A673 (cell line): ENCODE measurements around the gene PNPLA2. TPM values are rescaled to one million over a fixed set of nuclear protein-coding genes. Genes with fewer than 3 reads are reported as not detected.

Experiments
- BruUV-seq: library from RNA; stranded (reverse); fragments of 400-500 nt; replicated peaks from 2 replicates; lab custom pipeline; 2021; lab: Mats Ljungman, UMichigan
- CTCF ChIA-PET: fragments of 300-600 bp; sonication (Branson Sonifier 250); formaldehyde crosslinking; loops from one replicate; lab custom pipeline; 2022; ENCODE audit warnings: antibody characterized with exemption; lab: Charles Lee
- POLR2A ChIA-PET: fragments of 300-600 bp; sonication (Branson Sonifier 250); formaldehyde crosslinking; loops from one replicate; lab custom pipeline; 2022; ENCODE audit warnings: antibody characterized with exemption; ENCODE audit not compliant: low non-redundant PET; lab: Charles Lee
- DNase-seq: peaks from one replicate; pipeline ENCODE4 v3.0.0-alpha.2; 2015; ENCODE audit warnings: low spot score
- H3K27ac ChIP-seq: fragments of 200-600 bp; sonication (generic); 2 replicates; pipeline ENCODE4 v1.5.1; 2016; ENCODE audit warnings: mixed run types, low read depth, mild to moderate bottlenecking, mixed read lengths, antibody characterized with exemption, low read length; ENCODE audit not compliant: poor library complexity, severe bottlenecking
- H3K27me3 ChIP-seq: fragments of 200-600 bp; sonication (generic); replicated peaks from 2 replicates; pipeline ENCODE4 v1.6.1; 2017; ENCODE audit warnings: mixed run types, low read depth, mild to moderate bottlenecking, mixed read lengths, antibody characterized with exemption, low read length; ENCODE audit not compliant: insufficient read depth, poor library complexity
- H3K36me3 ChIP-seq: fragments of 200-600 bp; sonication (generic); 2 replicates; pipeline ENCODE4 v1.6.1; 2016; ENCODE audit warnings: mixed run types, mild to moderate bottlenecking, mixed read lengths, antibody characterized with exemption, low read length; ENCODE audit not compliant: insufficient read depth, poor library complexity, severe bottlenecking
- H3K4me1 ChIP-seq: fragments of 200-600 bp; sonication (generic); 2 replicates; pipeline ENCODE4 v1.6.1; 2017; ENCODE audit warnings: mixed run types, mild to moderate bottlenecking, mixed read lengths, antibody characterized with exemption, low read length; ENCODE audit not compliant: insufficient read depth, poor library complexity, severe bottlenecking
- H3K4me3 ChIP-seq: fragments of 200-600 bp; sonication (generic); 2 replicates; pipeline ENCODE4 v1.5.1; 2016; ENCODE audit warnings: low read depth, mixed run types, mild to moderate bottlenecking, mixed read lengths, low read length; ENCODE audit not compliant: poor library complexity, severe bottlenecking
- H3K9me3 ChIP-seq: fragments of 200-600 bp; sonication (generic); 2 replicates; pipeline ENCODE4 v1.6.1; 2016; ENCODE audit warnings: mixed run types, low read depth, mild to moderate bottlenecking, mixed read lengths, antibody characterized with exemption, low read length; ENCODE audit not compliant: poor library complexity, severe bottlenecking
- EZH2 ChIP-seq: fragments of 200-600 bp; sonication (generic); IDR thresholded peaks from 2 replicates; pipeline ENCODE4 v1.6.1; 2017; ENCODE audit warnings: borderline replicate concordance, low read depth, mild to moderate bottlenecking, mixed read lengths, antibody characterized with exemption, low read length; ENCODE audit not compliant: poor library complexity, severe bottlenecking
- intact Hi-C: fragments of 100-400 bp; cut with micrococcal nuclease; formaldehyde crosslinking; loops from one replicate; pipeline ENCODE4 v1.10.0; 2022; ENCODE audit not compliant: unreplicated experiment
- total RNA-seq: library from RNA; stranded (reverse); gene quantifications from 2 replicates; pipeline ENCODE4 v1.2.3, GENCODE V29; 2021
- TF ChIP-seq, protein P1 (sequence below): fragments of 300-800, 200-600 bp; sonication (generic); conservative IDR thresholded peaks from 2 replicates; pipeline ENCODE4 v1.5.1; 2017; ENCODE audit warnings: low read depth, mild to moderate bottlenecking, antibody characterized with exemption, low read length, moderate library complexity, mixed read lengths

The PNPLA2 gene
- total RNA-seq, 1 experiment from 2014 or later = 45.4 TPM

DNA sequence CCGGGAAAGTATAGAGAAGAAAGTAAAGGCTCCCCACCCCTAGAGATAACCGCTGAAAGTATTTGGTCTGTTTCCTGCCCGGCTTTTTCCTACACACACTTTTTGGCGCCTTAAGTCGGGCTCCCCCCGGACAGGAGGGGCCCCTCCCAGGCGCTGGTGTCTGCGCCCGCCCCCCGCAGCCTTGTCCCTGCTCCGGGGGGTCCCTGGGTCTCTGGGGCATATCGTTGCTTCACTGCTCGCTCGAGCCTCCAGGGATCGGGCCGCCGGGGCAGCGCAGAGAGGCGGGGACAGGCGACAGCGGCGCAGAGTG is 8.1 kb downstream of the PNPLA2 start:
- BruUV-seq = no TSS peak
- Histone ChIP-seq H3K4me3 (peak overlapping the region; percentile 35), H3K4me1 (peaks cover 18% of the 10 kb centered on the region), H3K27me3 (no peaks in the 10 kb centered on the region), H3K27ac (no peak overlapping the region), H3K9me3 (no peaks in the 10 kb centered on the region), H3K36me3 (peaks cover 4% of the 10 kb centered on the region)
- TF ChIP-seq EZH2 = no peak
- TF ChIP-seq, protein P1, sequence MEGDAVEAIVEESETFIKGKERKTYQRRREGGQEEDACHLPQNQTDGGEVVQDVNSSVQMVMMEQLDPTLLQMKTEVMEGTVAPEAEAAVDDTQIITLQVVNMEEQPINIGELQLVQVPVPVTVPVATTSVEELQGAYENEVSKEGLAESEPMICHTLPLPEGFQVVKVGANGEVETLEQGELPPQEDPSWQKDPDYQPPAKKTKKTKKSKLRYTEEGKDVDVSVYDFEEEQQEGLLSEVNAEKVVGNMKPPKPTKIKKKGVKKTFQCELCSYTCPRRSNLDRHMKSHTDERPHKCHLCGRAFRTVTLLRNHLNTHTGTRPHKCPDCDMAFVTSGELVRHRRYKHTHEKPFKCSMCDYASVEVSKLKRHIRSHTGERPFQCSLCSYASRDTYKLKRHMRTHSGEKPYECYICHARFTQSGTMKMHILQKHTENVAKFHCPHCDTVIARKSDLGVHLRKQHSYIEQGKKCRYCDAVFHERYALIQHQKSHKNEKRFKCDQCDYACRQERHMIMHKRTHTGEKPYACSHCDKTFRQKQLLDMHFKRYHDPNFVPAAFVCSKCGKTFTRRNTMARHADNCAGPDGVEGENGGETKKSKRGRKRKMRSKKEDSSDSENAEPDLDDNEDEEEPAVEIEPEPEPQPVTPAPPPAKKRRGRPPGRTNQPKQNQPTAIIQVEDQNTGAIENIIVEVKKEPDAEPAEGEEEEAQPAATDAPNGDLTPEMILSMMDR = no peak
- intact Hi-C loops = no loop called here
- POLR2A ChIA-PET = no interaction called here
- CTCF ChIA-PET = no interaction called here
- DNase-seq = no peak

DNA sequence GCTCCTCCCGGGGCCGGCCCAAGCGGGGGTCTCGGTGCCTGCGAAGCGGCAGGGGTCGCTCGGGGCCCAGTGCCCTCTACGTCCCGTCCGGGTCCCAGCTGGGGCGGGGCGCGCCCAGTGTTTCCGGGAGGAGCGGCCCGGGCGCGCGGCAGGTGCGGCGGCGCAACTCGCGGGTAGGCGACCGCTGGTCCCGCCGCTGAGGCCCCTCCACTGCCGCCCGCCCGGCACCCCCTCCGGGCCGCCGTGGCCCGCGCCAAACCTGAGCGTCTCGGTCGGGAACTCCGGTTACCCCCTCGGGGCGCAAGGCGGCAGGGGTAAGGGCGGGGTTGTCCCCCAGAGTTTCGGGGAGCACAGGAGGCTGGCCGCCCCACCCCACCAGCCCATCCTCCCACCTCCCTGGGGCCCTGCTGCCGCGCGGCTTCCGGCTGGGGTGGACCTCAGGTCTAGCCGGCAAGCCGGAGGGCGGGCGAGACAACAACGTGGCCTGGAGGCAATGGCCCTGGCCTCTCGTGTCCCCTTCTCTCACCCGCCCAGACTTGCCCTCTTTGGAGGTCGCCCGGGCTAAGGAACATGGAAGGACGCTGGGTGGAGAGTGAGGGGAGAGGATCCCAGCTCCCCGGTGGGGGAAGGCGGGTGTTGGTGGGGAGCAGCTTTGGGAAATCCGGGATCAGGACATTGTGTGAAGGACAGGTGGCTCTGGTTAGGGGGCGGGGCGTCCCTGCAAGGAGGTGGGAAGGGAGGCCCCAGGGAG is 8.6 kb downstream of the PNPLA2 start:
- TF ChIP-seq, protein P1 = no peak
- no peak for TF ChIP-seq EZH2
- intact Hi-C loops = no loop called here
- BruUV-seq = no TSS peak
- POLR2A ChIA-PET = no interaction called here
- no peak for DNase-seq
- CTCF ChIA-PET = no interaction called here
- H3K27ac ChIP-seq = no peak overlapping the region
- no peaks in the 10 kb centered on the region for H3K9me3 ChIP-seq
- H3K4me3 ChIP-seq = peak overlapping the region; percentile 35
- H3K27me3 ChIP-seq = no peaks in the 10 kb centered on the region
- peaks cover 4% of the 10 kb centered on the region for H3K36me3 ChIP-seq
- H3K4me1 ChIP-seq = peaks cover 23% of the 10 kb centered on the region

DNA sequence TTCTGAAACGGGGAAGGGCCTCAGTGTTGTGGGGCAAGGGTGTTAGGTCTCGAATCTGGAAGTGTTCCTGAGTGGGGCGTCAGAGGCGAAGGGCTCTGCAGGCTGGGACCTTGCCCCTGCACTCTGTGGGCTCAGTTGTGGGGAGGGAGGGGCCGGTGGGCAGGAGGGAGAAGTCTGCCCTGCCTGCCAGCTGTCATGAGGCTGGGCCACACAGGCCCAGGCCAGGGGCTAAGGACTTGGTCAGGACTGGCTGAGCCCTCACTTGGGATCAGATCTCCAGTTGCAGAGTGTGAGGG is 9.1 kb downstream of the PNPLA2 start, which contains the start of gene CRACR2B:
CRACR2B (plus strand) TSS at position 23 of the 296 bp plus-strand sequence. CDS start 689 bp downstream, outside the sequence.
- intact Hi-C loops = no loop called here
- Histone ChIP-seq H3K9me3 (no peaks in the 10 kb centered on the region), H3K36me3 (peaks cover 4% of the 10 kb centered on the region), H3K4me1 (peaks cover 25% of the 10 kb centered on the region), H3K4me3 (peak within 1 kb of the TSS; percentile 35), H3K27me3 (no peaks in the 10 kb centered on the region), H3K27ac (no peak within 1 kb of the TSS)
- DNase-seq = no peak
- no TSS peak for BruUV-seq
- POLR2A ChIA-PET = no interaction called here
- TF ChIP-seq, protein P1 = no peak
- TF ChIP-seq EZH2 = no peak
- CTCF ChIA-PET = no interaction called here
